GM21825 (cell line): ENCODE measurements around the gene TMEM131L.
"Not testable (repeated sequence)": the region's sequence is repeated elsewhere in the genome, so short reads cannot be mapped to it uniquely, and the experiment has no call there.

Source experiments
- ATAC-seq: cut with Tn5 transposase; IDR thresholded peaks from one replicate; pipeline ENCODE4 v1.9.1; 2021; ENCODE audit warnings: mild to moderate bottlenecking, moderate library complexity; ENCODE audit not compliant: unreplicated experiment

TMEM131L gene

DNA sequence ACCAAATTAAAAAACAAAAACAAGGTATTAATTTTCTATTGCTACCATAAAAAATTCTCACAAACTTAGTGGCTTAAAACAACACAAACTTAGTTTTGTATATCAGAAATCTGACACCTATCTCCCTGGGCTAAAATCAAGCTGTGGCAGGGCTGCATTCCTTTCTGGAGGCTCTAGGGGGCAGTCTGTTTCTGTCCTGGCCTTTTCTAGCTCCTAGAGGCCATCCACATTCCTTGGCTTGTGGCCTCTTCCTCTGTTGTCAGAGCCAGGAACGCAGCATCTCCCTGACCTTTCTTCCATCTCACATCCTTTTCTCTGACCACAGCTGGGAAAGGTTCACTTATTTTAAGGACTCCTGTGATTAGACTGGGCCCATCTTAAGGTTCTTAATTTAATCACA, 179.0 kb downstream of the TMEM131L start:
- ATAC-seq: no peak

DNA sequence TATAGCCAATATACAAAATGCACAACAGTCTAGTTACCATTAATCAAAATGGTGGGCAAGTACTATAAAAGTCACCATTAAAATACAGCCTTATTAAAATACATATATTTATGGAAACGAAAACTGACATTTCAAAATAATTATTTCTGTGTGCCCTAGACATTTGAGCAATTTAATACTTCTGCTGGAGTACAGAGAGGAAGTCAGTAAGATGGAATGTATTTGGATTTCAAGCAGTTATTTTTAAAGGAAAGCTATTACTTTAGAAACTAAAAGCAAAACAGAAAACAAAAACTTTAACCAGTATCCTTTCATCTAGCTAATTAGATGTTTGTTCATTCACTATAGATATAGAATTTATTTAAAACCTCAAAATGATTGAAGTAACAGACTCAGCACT, 180.1 kb downstream of the TMEM131L start:
- ATAC-seq: no peak

DNA sequence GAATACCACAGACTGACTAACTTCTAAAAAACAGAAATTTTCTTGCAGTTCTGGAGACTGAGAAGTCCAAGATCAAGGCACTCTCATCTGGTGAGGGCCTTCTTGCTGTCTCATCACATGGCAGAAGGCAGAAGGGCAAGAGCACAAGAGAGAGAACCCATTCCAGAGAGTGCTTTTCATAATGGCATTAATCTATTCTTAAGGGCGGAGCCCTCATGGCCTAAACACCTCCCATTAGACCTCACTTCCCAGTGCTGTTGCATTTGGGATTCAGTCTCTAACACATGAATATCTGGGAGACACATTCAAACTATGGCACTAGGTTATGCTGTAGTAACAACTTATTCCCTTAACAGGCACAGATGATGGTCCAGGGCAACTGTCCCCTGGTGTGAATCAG, 180.8 kb downstream of the TMEM131L start:
- no peak for ATAC-seq

DNA sequence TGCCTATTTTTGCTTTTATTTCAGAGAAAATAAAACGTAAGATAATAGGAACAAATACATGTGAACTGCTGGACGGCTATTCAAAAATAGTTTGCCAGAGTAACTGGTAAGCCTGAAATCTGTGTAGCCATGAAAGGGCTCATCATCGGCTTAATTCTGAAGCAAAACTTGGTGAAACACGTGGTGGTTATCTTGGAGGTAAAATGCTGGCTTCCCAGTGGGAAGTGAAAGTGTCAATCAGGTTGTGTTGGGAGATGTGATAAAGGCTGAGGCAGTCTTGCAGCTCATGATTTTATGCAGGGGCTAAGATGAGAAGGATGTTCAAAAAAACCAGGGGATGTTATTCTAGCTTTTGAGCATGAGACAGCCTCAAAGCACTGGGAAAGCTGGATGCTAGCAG, 181.8 kb downstream of the TMEM131L start:
- ATAC-seq: no peak

DNA sequence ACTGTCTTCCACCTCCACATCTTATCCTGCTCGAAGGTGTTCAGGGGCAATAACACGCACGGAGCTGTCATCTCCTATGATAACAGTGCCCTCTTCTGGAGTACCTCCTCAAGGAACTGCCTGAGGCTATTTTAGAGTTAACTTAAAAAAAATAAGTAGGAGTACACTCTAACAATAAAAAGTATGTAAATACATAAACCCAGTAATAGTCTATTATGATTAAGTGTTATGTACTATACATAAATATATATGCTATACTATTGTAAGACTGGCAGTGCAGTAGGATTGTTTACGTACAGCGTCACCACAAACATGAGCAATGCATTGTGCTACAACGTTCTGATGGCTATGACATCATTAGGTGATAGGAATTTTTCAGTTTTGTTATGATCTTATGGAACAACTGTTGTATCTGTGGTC, 183.4 kb downstream of the TMEM131L start:
- ATAC-seq: no peak

DNA sequence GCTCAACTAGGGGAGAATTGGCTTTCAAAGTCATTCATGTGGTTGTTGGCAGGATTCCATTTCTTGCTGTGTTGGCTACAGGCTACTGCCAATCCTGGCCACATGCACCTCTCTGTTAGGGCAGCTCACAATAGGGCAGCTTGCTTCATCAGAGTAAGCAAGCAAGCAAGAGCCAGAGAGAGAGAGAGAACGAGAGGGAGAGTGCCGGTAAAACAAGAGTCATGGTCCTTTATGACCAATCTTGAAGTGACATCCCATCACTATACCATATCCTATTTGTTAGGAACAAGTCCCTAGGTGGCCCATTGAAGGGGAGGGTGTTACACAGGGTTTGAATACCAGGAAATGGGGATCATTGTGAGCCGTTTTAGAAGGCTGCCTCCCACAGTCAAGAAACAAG, 185.0 kb downstream of the TMEM131L start:
- no peak for ATAC-seq

DNA sequence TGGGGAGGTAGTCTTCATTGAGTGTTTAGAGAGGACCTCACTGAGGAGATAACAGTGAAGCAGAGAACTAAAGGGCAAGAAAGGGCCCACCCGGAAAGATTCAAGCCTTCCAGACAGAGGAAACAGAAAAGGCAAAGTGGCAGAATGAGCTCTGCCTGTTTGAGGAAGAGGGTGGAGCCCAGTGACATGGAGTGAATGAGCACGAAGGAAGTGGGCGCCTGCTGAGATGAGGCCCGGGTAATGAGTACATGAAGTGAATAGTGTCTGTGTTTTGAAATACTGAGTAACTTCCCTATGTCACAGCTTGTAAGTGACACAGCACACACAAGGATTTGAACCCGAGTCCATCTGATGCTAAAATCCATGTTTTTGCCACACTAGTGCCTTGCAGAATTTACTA, 185.4 kb downstream of the TMEM131L start:
- ATAC-seq: no peak

DNA sequence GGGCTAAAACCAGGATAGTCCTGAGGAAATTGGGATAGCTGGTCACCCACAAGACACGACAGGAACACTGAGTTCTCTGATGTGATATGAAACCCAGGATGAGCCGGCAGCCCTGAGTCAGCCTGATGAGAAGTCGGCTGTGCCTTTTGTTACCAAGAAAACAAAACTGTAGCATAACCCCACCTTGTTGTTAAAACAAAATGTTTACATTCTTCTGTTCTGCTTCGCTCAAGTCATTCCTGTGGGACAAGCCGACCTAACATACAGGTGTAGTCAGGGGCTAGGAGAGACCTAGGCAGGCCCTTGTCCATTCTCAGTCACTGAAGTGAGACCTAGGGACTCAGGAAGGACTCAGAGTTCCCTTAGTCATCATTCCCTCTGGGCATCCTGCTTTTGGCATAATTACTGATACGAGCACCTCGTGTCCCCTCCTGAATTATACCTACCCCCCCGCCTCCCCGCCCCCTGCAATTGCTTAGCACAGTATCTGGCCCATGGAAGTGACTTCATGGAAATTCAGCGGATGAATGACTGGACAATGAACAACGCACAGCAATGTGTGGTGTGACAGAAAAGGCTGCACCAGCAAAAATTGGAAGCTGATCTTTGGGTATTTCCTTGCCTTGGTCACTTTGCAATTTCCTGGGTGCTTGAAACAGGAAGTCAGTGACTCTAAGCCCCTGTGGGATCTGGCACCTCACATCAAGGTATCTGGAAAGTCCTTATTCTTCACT, 186.1 kb downstream of the TMEM131L start:
- ATAC-seq: no peak

DNA sequence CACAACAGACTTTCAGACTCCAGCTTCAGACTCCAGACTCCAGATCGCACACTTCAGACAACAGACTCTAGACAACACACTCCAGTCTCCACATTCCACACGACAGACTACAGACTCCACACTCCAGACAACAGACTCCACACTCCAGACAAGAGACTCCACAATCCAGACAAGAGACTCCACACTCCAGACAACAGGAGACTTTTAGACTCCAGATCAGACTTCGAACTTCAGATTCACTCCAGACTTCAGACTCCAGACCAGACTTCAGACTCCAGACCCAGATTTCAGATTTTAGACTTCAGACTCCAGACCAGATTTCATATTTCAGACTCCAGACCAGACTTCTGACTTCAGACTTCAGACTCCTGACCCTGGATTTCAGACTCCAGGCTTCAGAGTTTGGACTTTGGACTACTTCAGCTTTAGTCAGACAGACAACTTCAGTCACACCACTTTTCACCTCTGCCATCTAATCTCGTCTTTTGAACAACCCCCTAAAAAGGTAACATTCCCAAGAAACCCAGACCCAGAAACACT, 188.9 kb downstream of the TMEM131L start:
- no peak for ATAC-seq

DNA sequence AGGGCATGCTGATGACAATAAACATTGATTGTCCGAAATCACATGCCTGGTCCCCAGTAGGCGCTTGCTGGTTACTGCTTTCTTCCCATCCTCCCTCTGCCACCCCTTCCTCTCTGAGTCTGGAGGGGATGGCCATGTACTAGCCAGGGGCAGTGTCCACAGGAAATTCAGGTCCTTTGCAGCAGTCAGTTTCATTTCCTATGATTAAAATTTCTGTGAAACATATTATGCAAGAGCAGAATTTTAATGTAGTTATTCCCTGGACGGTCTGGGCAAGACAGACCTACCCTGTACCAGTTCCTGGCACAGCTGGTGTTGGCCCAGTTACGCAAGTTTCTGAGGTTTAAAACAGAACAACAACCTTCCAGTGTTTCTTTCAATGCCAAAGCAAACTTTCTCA, 189.8 kb downstream of the TMEM131L start:
- ATAC-seq: no peak

DNA sequence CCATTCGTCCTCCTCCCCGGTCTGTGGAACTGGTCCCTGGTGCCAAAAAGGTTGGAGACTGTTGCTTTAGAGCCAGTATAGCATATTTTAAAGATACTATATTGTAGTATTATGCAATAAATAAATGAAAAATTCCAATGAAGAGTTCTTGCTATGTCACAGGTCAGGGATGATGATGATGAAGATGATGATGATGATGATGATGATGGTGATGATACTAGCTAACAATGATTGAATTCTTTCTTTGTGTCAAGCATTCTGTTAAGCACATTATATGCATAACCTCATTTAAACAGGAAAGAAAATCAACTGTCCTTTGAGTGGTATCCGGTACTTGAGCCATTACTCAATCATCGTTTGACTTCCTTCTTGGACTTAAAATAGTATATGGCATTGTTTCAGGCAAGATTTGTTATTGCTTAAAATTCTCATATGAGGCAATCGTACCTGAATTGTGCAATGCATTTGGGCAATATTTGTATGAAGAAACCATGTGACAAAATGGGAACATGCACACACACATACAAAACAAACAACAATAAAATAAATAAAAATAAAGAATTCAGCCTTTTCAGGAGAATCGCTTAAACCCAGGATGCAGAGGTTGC, 195.2 kb downstream of the TMEM131L start:
- no peak for ATAC-seq

DNA sequence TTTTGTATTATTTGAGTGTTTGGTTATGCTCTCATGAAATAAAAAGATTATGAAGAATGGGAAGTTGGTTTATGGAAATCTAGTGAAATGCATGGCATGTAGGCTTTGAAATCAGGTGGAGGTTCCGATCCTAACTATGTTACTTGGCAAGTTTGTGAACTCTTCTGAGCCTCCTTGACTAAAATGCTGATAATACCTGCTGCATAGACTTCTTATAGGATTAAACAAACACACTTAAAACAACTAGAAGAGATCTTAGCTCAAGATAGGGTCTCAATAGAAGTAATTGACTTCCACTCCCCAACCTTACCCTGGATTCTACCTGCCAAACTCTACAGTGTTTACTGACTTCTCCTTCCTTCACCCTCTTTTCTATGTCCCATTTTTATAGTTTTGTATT, 195.7 kb downstream of the TMEM131L start:
- no peak for ATAC-seq

DNA sequence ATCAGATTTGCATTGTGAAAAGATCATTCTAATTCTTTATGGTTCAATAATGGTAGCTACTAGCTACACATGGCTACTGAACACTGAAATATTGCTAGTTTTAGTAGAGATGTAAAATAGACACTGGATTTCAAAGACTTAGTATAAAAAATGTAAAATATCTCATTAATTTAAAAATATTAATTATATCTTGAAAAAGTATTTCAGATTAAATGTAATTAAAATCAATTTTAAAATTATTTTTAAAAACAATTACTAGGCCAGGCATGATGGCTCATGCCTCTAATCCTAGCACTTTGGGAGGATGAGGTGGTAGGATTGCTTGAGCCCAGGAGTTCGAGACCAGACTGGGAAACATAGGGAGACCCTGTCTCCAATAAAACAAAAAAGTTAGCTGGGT, 197.5 kb downstream of the TMEM131L start:
- ATAC-seq: no peak

DNA sequence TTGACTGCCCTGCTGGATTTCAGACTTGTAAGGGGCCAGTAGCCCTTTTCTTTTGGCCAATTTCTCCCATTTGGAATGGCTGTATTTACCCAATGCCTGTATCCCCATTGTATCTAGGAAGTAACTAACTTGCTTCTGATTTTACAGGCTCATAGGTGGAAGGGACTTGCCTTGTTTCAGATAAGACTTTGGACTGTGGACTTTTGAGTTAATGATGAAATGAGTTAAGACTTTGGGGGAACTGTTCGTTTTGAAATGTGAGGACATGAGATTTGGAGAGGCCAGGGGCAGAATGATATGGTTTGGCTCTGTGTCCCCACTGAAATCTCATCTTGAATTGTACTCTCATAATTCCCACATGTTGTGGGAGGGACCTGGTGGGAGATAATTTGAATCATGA, 200.3 kb downstream of the TMEM131L start:
- not testable (repeated sequence) for ATAC-seq

DNA sequence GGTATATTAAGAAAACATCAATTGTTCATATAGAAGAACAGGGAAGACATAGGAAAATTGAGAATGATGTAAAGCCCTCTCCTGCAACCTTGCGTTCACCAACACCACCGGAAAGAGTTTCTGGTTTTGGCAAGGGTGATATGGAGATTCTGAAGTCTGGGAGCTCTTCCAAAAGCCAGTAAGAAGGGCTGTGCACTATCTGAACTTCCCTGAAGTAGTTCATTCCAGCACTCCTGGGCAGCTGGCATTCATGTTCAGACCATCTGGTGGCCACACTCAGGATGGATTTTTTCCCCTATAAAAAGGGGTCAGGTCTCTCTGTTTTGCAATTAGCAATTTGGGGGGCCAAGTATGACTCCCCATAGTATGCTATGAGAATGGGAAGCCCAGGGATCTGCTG, 202.5 kb downstream of the TMEM131L start:
- no peak for ATAC-seq

DNA sequence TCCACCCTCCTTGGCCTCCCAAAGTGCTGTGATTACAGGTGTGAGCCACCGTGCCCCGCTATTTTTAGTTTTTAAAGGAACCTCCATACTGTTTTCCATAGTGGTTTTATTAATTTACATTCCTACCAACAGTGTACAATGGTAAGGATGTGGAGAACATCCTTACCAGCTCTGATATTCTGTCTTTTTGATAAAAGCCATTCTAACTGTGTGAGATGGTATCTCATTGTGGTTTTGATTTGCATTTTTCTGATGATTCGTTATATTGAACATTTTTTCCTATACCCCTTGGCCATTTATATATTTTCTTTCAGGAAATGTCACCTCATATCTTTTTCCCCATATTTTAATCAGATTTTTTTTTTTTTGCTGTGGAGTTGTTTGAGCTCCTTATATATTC, 203.7 kb downstream of the TMEM131L start:
- ATAC-seq: no peak

DNA sequence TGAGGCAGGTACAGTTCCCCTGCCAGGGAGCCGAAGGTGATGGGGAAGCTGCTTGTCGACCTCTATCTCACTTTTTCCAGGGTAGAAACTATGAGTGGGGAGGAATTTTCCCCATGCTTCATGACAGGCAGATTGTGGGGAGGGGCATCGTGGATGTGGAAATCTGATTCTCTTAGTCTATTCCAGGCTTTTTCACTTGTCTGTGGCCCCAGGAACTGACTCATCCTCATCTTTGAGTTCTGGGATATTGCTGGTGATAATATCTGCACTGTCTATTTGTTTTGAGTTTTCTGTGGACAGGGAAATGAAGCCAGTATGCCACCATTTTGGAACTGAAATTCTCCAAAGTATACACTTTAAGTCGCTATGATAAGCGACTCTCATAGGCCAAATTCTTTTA, 210.3 kb downstream of the TMEM131L start:
- no peak for ATAC-seq

DNA sequence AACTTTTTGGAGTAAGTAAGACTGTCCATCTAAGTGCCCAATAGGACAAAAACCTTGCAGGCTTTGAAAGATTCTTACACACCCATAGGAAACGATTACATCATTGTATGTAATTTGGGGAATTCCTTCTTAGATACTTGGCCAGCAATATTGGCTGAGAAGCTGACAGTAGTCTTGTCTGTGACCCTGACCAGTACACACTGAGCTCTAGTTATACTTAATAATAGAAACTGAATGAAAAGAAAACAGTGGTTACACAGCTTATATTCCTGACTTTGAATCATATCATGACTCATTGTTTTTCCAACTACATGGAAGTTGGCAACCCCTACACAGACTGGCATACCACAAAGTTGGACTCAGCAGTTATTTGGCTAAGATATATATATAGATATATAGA, 210.8 kb downstream of the TMEM131L start:
- ATAC-seq: no peak

DNA sequence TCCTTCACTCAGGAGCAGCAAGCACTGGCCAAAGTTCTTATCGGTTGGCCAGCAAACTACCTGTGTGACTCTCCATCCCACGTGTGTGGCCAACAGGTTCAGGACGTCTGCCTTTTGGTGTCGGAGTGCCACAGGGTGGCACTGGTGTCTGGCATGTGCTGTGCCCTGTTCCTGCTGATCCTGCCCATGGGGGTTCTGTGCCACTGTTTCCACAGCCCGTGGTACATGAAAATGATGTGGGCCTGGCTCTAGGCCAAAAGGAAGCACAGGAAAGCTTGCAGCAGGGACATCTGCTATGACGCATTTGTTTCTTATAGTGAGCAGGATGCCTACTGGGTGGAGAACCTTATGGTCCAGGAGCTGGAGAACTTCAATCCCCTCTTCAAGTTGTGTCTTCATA, 213.3 kb downstream of the TMEM131L start:
- ATAC-seq: no peak

DNA sequence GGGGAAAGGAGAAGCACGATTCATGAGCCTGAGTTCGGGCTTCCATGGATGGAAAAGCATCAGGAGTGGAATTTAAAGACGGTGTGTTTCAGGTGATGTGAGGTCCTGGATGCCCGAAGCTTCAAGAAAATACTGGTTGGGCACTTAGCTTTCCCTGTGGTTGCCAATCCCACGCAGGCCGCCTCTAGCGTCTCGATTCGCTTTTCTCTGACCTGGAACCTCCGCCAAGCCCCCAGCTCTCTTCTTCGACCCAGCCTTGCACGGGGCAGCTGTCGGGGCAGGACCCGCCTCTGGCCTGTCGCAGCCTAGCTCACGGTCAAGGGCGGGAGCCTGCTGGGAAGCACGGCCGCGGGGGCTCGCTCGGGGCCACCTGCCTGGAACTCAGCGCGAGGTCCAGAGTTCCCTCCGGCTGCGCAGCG, 217.6 kb downstream of the TMEM131L start:
- no peak for ATAC-seq

DNA sequence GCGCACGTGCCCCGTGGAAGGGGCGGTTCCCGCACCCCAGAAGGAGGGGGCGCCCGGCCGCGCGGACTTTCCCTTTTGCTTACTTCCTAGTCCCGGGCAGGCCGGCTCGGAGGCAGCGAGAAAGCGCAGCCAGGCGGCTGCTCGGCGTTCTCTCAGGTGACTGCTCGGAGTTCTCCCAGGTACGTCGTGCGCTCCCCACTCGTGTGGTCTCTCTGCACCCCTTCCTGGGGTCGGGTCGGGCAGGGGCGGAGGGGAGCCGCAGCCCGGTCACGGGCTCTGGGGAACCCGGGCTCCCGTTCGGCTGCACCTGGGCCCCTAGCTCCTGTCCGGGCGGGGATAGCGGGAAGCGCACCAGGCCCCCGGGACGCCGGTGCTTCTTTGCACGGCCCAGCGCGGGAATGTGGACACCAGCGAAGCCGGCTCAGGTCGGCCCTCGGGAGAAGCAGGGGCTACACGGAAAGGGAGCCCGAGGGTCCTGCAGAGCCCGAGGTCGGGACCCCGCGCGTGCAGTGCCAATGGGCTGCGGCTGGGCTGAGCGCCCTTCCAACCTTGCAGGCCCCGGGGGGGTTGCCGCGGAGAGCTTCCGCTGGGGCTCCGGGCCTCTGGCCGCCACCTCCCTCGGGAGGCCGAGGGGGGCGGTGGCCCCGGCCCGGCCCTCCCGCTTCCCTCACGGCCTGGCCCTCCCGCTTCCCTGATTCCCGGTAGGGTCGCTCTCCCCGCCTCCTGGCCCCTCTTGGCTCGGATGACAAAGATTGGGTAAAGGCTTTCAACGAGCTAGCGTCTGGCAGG, 218.2 kb downstream of the TMEM131L start, which contains the start of gene TLR2:
Gene TLR2, plus strand, starts transcription at position 99 of the 789 bp plus-strand sequence. CDS start 18,628 bp downstream, outside the sequence.
- peak; percentile 94 for ATAC-seq

DNA sequence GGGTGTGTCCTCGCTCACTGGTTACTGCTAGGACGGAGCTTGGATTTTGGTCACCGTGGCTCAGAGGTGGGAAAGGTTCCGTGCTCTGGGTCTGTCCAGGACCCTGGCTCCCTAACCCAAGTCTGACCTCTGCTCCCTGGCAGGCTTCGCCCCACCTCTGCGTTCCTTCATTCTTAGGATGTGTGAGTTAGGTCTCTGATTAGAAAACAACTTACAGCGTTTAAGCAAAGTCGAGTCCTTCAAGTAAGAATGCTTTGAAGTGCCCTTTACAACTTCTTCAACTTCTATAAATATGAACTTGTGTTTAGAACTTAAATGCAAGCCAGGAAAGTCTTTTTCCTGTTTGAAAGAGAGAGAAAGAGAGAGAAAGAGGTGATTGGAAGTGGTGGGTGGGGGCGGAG, 218.8 kb downstream of the TMEM131L start:
- ATAC-seq: no peak
